SK-N-SH (cell line): ENCODE data around the gene FOXP2.

ENCODE experiments used
- CTCF ChIP-seq: fragments of 200-600 bp; sonication (generic); IDR thresholded peaks from 2 replicates; pipeline ENCODE4 v1.6.1; 2017; ENCODE audit warnings: antibody characterized with exemption, mild to moderate bottlenecking, moderate library complexity
- ELF1 ChIP-seq: IDR thresholded peaks from 2 replicates; pipeline ENCODE4 v1.4.0; 2012
- EZH2phosphoT487 ChIP-seq: fragments of 200-600 bp; sonication (generic); IDR thresholded peaks from 2 replicates; pipeline ENCODE4 v1.6.1; 2017; ENCODE audit warnings: low read depth, mixed run types, mild to moderate bottlenecking, antibody characterized with exemption, moderate library complexity, borderline replicate concordance
- FOXM1 ChIP-seq: IDR thresholded peaks from 2 replicates; pipeline ENCODE4 v1.4.0; 2012; ENCODE audit warnings: low read depth, mild to moderate bottlenecking
- GATA2 ChIP-seq: sonication (generic); formaldehyde crosslinking; IDR thresholded peaks from 2 replicates; pipeline ENCODE4 v1.5.0; 2020; ENCODE audit warnings: mild to moderate bottlenecking, missing genetic modification reagents
- POLR2AphosphoS5 ChIP-seq: IDR thresholded peaks from 2 replicates; pipeline ENCODE4 v1.6.1; 2012; ENCODE audit warnings: low read depth, low read length
- REST ChIP-seq: IDR thresholded peaks from 2 replicates; pipeline ENCODE4 v1.6.1; 2012; ENCODE audit warnings: mild to moderate bottlenecking, low read depth, low read length, moderate library complexity
- SMC3 ChIP-seq: IDR thresholded peaks from 2 replicates; pipeline ENCODE4 v1.6.1; 2012; ENCODE audit warnings: low read depth, low read length, improper control_type of control experiment
- USF1 ChIP-seq: IDR thresholded peaks from 2 replicates; pipeline ENCODE4 v1.4.0; 2012; ENCODE audit warnings: low read depth, borderline replicate concordance
- USF2 ChIP-seq: fragments of 150-350 bp; IDR thresholded peaks from 2 replicates; pipeline ENCODE4 v1.6.1; 2017; ENCODE audit warnings: antibody characterized with exemption, low read length, low read depth, borderline replicate concordance

GRCh38 chr7:114657279-114657678, 242.7 kb downstream of the FOXP2 start:
- TF ChIP-seq CTCF (no peak), GATA2 (no peak), EZH2phosphoT487 (no peak), ELF1 (no peak), FOXM1 (no peak), SMC3 (no peak), USF2 (no peak), POLR2AphosphoS5 (no peak), REST (no peak), USF1 (no peak)
